Measurements from ENCODE around the gene PPP1R1A. TPM values are rescaled to one million over a fixed set of nuclear protein-coding genes. Genes with fewer than 3 reads are reported as not detected.

Gene PPP1R1A
- not detected in 2 replicates for total RNA-seq

- DNase-seq (ENCODE audit: low read depth in 2 of 2), result no peak
Observed at GRCh38 chr12:54588110-54588889, at the start of gene PPP1R1A. Gene PPP1R1A, minus strand, starts transcription at chr12:54588659. Its CDS starts 171 bp downstream, at chr12:54588488.

- no peak for DNase-seq (ENCODE audit: low read depth in 2 of 2)
Observed at GRCh38 chr12:54634795-54635194, 46.3 kb upstream of the PPP1R1A start, which contains the start of gene LACRT. Gene LACRT, minus strand, starts transcription at chr12:54634895. Its CDS starts 54 bp downstream, at chr12:54634841.

- DNase-seq (ENCODE audit: low read depth in 2 of 2), result no peak
Observed at GRCh38 chr12:54631988-54632728, 43.7 kb upstream of the PPP1R1A start.

GRCh38 chr12:54631551-54631950, 43.1 kb upstream of the PPP1R1A start:
- no peak for DNase-seq (ENCODE audit: low read depth in 2 of 2)

GRCh38 chr12:54629925-54630324, 41.5 kb upstream of the PPP1R1A start:
- no peak for DNase-seq (ENCODE audit: low read depth in 2 of 2)

- no peak for DNase-seq (ENCODE audit: low read depth in 2 of 2)
Observed at GRCh38 chr12:54628186-54628846, 39.9 kb upstream of the PPP1R1A start.

GRCh38 chr12:54627304-54627703, 38.8 kb upstream of the PPP1R1A start:
- no peak for DNase-seq (ENCODE audit: low read depth in 2 of 2)

GRCh38 chr12:54625598-54625997, 37.1 kb upstream of the PPP1R1A start:
- DNase-seq (ENCODE audit: low read depth in 2 of 2), result no peak

GRCh38 chr12:54624315-54625279, 36.1 kb upstream of the PPP1R1A start:
- DNase-seq (ENCODE audit: low read depth in 2 of 2), result no peak

- DNase-seq (ENCODE audit: low read depth in 2 of 2), result no peak
Observed at GRCh38 chr12:54622463-54623183, 34.2 kb upstream of the PPP1R1A start.

GRCh38 chr12:54616933-54617680, 28.6 kb upstream of the PPP1R1A start:
- no peak for DNase-seq (ENCODE audit: low read depth in 2 of 2)

- no peak for DNase-seq (ENCODE audit: low read depth in 2 of 2)
Observed at GRCh38 chr12:54612225-54612750, 23.8 kb upstream of the PPP1R1A start.

GRCh38 chr12:54611715-54612149, 23.3 kb upstream of the PPP1R1A start:
- no peak for DNase-seq (ENCODE audit: low read depth in 2 of 2)

GRCh38 chr12:54608769-54609168, 20.3 kb upstream of the PPP1R1A start:
- DNase-seq (ENCODE audit: low read depth in 2 of 2), result no peak

- no peak for DNase-seq (ENCODE audit: low read depth in 2 of 2)
Observed at GRCh38 chr12:54608156-54608555, 19.7 kb upstream of the PPP1R1A start.

- DNase-seq (ENCODE audit: low read depth in 2 of 2), result no peak
Observed at GRCh38 chr12:54606556-54606955, 18.1 kb upstream of the PPP1R1A start.

GRCh38 chr12:54605138-54605970, 16.9 kb upstream of the PPP1R1A start:
- no peak for DNase-seq (ENCODE audit: low read depth in 2 of 2)

- no peak for DNase-seq (ENCODE audit: low read depth in 2 of 2)
Observed at GRCh38 chr12:54604436-54604835, 16.0 kb upstream of the PPP1R1A start.
